Astrocyte of the spinal cord (primary cell): ENCODE results near the gene CFAP100.

Experiments used
- DNase-seq: peaks from one replicate; pipeline ENCODE4 v3.0.0; 2011; ENCODE audit warnings: low read depth, low spot score
- H3K4me3 ChIP-seq: 2 replicates; pipeline ENCODE4 v1.5.1; 2011; ENCODE audit warnings: low read depth, mild to moderate bottlenecking, low read length, moderate library complexity
- in situ Hi-C: cut with HindIII; loops from 2 replicates; pipeline ENCODE4 v1.10.0; 2017; ENCODE audit warnings: low sequenced_read_pairs
- TF ChIP-seq, protein P1 (sequence below): IDR thresholded peaks from 2 replicates; pipeline ENCODE4 v1.5.1; 2012; ENCODE audit warnings: low read depth, mild to moderate bottlenecking, low read length, inconsistent platforms

Gene CFAP100

DNA sequence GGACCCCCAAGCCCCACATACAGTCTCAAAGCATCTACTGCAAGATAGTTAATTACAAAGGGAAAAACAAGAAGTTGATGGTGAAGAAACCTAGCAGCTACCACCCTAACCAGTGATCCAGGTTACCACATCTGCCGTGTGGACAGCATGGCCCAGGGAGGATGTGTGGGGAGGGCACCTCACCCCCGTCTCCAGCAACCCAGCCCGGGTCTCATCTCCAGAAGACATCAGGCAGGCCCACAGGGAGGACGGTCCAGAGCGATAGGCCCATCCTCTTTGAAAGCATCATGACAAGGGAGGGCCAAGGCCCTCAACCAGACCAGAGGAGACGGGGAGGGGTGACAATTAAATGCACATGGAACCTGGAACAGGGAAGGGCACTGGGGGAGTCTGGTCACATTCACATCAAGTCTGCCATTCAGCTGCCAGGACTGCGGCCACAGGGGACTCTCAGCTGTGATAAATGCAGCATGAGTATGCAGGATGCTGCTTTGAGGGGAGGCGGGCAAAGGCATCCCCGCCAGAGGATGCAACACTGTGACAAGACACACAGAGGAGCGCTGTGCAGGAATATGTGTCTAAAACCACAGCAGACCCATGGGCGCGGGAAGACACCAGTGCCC lies 62.2 kb downstream of the CFAP100 start:
- TF ChIP-seq, protein P1, sequence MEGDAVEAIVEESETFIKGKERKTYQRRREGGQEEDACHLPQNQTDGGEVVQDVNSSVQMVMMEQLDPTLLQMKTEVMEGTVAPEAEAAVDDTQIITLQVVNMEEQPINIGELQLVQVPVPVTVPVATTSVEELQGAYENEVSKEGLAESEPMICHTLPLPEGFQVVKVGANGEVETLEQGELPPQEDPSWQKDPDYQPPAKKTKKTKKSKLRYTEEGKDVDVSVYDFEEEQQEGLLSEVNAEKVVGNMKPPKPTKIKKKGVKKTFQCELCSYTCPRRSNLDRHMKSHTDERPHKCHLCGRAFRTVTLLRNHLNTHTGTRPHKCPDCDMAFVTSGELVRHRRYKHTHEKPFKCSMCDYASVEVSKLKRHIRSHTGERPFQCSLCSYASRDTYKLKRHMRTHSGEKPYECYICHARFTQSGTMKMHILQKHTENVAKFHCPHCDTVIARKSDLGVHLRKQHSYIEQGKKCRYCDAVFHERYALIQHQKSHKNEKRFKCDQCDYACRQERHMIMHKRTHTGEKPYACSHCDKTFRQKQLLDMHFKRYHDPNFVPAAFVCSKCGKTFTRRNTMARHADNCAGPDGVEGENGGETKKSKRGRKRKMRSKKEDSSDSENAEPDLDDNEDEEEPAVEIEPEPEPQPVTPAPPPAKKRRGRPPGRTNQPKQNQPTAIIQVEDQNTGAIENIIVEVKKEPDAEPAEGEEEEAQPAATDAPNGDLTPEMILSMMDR = no peak
- in situ Hi-C loops = no loop called here

DNA sequence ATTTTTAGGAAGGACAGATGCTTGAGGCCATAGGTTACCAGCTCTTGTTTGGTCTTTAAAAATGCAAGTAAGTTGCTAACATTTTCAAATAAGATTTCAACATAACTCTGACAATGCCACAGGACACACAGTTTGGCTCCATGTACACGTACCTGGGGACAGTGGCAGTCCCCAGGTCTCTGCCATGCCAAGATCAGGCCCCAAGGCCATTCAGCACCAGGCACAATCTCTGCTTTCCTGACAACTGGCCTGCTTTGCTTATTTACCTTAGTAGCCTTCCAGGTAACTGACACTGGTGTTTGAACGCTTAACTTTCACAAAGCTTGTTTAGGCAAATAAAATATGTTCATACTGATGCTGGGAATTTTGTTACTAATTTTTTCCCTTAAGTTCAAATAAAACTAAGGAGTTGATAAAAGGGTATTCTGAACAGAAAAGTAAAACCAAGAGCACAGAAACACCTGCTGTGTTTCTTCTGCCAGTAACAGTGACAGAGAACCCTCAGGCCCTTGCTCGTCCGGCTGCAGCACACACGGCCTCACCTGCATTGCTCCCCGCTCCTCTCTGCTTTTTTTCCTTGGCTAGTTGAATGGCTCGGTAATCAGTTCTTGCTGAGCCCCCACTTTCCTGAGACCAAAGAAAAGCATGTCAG lies 64.5 kb downstream of the CFAP100 start:
- H3K4me3 ChIP-seq = no peak overlapping the region
- in situ Hi-C loops = no loop called here
- DNase-seq = no peak
- TF ChIP-seq, protein P1 = no peak

More for the DNA sequence above, 62.2 kb downstream of the CFAP100 start:
- DNase-seq = no peak
- no peak overlapping the region for H3K4me3 ChIP-seq

DNA sequence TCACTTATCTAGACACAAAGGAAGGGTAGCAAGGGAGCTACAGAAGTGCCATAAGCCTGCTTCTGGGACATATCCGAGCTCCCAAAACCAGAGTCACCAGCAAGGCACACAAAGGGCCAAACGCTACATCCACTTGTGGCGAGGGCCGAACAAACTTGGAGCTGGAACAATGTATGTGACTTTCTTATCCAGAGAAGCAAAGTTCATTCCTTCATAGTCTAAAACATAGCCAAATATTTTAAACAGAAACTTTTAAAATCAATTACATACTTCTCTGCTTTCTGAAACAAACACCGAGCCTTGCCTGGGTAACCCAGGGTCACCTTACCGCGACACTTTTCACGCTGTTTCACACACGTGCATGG lies 65.0 kb downstream of the CFAP100 start:
- in situ Hi-C loops = no loop called here
- TF ChIP-seq, protein P1 = no peak
- DNase-seq = no peak
- no peak overlapping the region for H3K4me3 ChIP-seq

DNA sequence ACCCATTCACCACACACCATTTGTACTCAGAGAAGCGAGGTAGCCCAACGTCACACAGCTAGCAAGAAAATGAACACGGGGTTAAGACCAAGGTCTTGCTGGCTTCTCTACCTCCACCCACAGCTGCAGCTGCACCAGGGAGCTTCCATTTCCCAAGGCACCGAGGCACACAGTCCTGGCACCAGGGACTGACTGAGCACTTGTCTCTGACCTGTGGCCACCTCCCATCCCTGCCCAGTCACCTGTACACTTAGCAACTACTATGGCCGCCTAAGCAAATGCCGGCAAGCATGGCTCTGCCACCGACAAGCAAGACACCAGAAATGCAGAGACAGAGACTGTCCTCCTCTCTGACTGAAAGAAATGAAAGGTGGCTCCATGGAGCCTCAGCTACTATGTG lies 65.7 kb downstream of the CFAP100 start:
- in situ Hi-C loops = no loop called here
- H3K4me3 ChIP-seq = no peak overlapping the region
- TF ChIP-seq, protein P1 = no peak
- no peak for DNase-seq

DNA sequence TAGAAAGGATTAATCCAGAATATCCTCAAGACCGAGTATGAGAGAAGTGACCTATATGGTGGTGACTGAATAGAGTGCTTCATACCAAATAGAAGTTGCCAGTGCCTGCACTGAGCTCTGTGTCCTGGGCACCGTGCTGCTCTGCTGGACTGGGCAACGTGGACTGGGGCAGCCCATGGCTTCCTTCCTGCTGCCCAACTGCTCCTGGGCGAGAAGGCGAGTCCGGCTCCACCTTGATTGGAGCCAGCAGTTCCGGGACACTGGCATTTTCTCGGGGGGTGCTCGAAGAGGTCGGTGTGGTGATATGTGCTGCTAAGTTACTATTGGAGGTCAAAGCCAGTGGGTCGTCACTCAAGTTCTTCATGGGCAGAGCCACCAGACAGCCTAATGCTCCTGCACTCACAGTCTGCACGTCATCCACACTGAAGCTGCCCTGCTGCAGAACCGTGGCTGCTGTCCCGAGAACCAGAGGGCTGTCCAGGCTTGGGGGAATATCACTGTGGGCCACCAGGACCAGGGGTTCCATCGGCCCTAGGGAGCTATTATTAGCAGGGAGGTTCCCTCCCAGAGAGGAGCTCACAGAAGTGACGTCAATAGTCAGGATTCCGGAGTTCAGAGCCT lies 66.9 kb downstream of the CFAP100 start:
- in situ Hi-C loops = no loop called here
- TF ChIP-seq, protein P1 = no peak
- H3K4me3 ChIP-seq = no peak overlapping the region
- no peak for DNase-seq

DNA sequence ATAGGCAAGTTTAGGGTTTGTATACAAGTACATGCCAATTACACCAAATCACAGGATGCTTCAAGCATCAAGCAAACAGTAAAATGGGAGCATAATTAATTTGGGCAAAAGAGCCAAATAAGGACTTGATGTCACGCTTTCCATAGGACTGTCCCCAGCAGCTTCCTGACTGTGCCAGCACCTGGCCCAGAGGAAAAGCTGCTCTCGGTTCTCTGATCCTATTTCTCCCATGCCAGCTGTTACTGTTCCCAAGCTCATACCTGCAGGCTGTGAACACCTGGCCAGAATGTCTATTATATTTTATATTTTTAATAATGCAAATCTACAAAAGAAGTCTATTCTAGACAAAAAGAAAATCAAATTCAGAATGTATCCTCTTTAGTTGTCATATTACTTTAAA lies 68.8 kb downstream of the CFAP100 start:
- no peak overlapping the region for H3K4me3 ChIP-seq
- TF ChIP-seq, protein P1 = no peak
- in situ Hi-C loops = no loop called here
- DNase-seq = no peak
